ENCODE results near the gene FRA10AC1. TPM values are rescaled to one million over a fixed set of nuclear protein-coding genes. Genes with fewer than 3 reads are reported as not detected.

FRA10AC1 gene
- total and polyA plus RNA-seq, 2 of the 13 experiments (the other 11 are each of a cell fraction or from before 2014, with no cell fraction given): 5.3 to 7.4 TPM

GRCh38 chr10:93703066-93703465, 674 bp upstream of the FRA10AC1 start (continued):
- TF ChIP-seq CCDC6 (CRISPR knock-in tag; IDR thresholded peaks at IDR 0.05) (no peak), RERE (CRISPR knock-in tag; IDR thresholded peaks at IDR 0.05; ENCODE audit: low read depth) (0 out of 2 replicates have a peak, but pooled peaks have one; percentile 10), GABPB1 (CRISPR knock-in tag; IDR thresholded peaks at IDR 0.05) (no peak), ARID2 (CRISPR knock-in tag; IDR thresholded peaks at IDR 0.05; ENCODE audit: borderline replicate concordance) (peak; percentile 13; the same call in 1 of the 2 replicates)

- Histone ChIP-seq H3K4me3 (replicated peaks in 1 of 3; ENCODE audit: insufficient read depth in 1 of 3, low read depth in 2 of 3, low read length in 3 of 3) (peak overlapping the region; percentile 78 to 88 (median 84)), H3K27ac (ENCODE audit: extremely low read length, insufficient read depth, low read length) (peak overlapping the region; percentile 61), H3K4me1 (ENCODE audit: insufficient read depth, low read length) (peaks cover 24% of the 10 kb centered on the region), H3K4me2 (ENCODE audit: low read depth, low read length) (peak overlapping the region; percentile 85), H3K9me3 (ENCODE audit: low read length) (no peaks in the 10 kb centered on the region), H3K36me3 (replicated peaks in 1 of 2; ENCODE audit: control insufficient read depth in 1 of 2, insufficient read depth in 2 of 2, low read length in 2 of 2) (peaks cover 0 to 11% of the 10 kb centered on the region in 2 experiments; a peak in 3 of 5 replicates), H3K27me3 (ENCODE audit: control insufficient read depth in 1 of 2, insufficient read depth in 2 of 2, low read length in 2 of 2) (no peaks in the 10 kb centered on the region; a peak in 1 of 5 replicates), H3K79me2 (ENCODE audit: insufficient read depth, low read length) (peaks cover 8% of the 10 kb centered on the region), H3K9ac (ENCODE audit: insufficient read depth, low read depth, low read length) (peak overlapping the region; percentile 85), H4K20me1 (ENCODE audit: insufficient read depth, low read length) (no peaks in the 10 kb centered on the region), H2AFZ (ENCODE audit: low read length) (peak overlapping the region; percentile 56)
- TF ChIP-seq ADNP (CRISPR knock-in tag; IDR thresholded peaks at IDR 0.05) (no peak), CEBPB (IDR thresholded peaks at IDR 0.05; ENCODE audit: borderline replicate concordance, low read depth, low read length) (peak; percentile 54; the same call in 1 of the 2 replicates), CEBPG (CRISPR knock-in tag; IDR thresholded peaks at IDR 0.05) (peak; percentile 25; the same call in 1 of the 2 replicates), YY1 (IDR thresholded peaks at IDR 0.05; ENCODE audit: insufficient read depth, insufficient replicate concordance, low read depth, low read length) (peak; percentile 53), ZNF446 (CRISPR knock-in tag; IDR thresholded peaks at IDR 0.05) (0 out of 2 replicates have a peak, but pooled peaks have one; percentile 13), ATF7 (IDR thresholded peaks at IDR 0.05) (peak; percentile 35; the same call in 1 of the 2 replicates), ATF7 (CRISPR knock-in tag; IDR thresholded peaks at IDR 0.05) (no peak)
- intact Hi-C loops (cut with micrococcal nuclease; ENCODE audit: unreplicated experiment): loop anchor here (1.0 kb wide), 1 partner anchor 114 kb away; no protein-coding TSS in a partner anchor
- CTCF ChIA-PET (ENCODE audit: low intra/inter-chr PET ratio, low total read pairs): no interaction called here
- in situ Hi-C loops (cut with HindIII; ENCODE audit: extremely low pct_ligation_motif_present, low pct_unique_long_range_greater_than_20kb): loop anchor here (10.0 kb wide), 1 partner anchor 113 kb away; no protein-coding TSS in a partner anchor
- under 1% methylated on average over 9 of the region's 9 CpGs for WGBS (ENCODE audit: low lambda C conversion rate)
- no TSS peak for BruUV-seq (replicated peaks)
- POLR2A ChIA-PET: interaction anchor here (0.6 to 1.8 kb wide), 8 partner anchors 9 to 422 kb away, joined by 3 to 5 read pairs (median 4); no protein-coding TSS in a partner anchor
- DNase-seq (ENCODE audit: low spot score): peak; percentile 7
- peak; percentile 17; the same call in 2 of the 3 replicates for ATAC-seq
- no peak for FAIRE-seq
These were observed 554 bp downstream of the FRA10AC1 start for GRCh38 chr10:93701866-93702209.

Data from HepG2 (cell line).